Measurements from ENCODE around the gene ENTPD1. TPM values are rescaled to one million over a fixed set of nuclear protein-coding genes. Genes with fewer than 3 reads are reported as not detected.

Gene ENTPD1
- total and polyA plus RNA-seq, 12 donors: 4.5 to 35.2 (median 18.3) TPM

- no peak overlapping the region for H3K27ac ChIP-seq
- TF ChIP-seq CTCF (IDR thresholded peaks at IDR 0.05): no peak
- TF ChIP-seq POLR2A (IDR thresholded peaks at IDR 0.05): no peak
- DNase-seq: no peak
Measured at GRCh38 chr10:95782318-95782717, 26.4 kb downstream of the ENTPD1 start.

GRCh38 chr10:95783741-95784140, 27.8 kb downstream of the ENTPD1 start:
- Histone ChIP-seq H3K4me3 (no peak overlapping the region), H3K27ac (no peak overlapping the region), H3K27me3 (no peaks in the 10 kb centered on the region), H3K9me3 (replicated peaks in 1 of 3) (no peaks in the 10 kb centered on the region), H3K36me3 (replicated peaks in 1 of 2) (no peaks in the 10 kb centered on the region), H3K4me1 (replicated peaks in 1 of 2) (peaks cover 0 to 12% of the 10 kb centered on the region in 2 donors)
- no peak for TF ChIP-seq CTCF (IDR thresholded peaks at IDR 0.05)
- no peak for TF ChIP-seq POLR2A (IDR thresholded peaks at IDR 0.05)
- WGBS, 4 donors: 59 to 74% (median 70%) methylated on average over 3 of the region's 3 CpGs
- intact Hi-C loops (cut with DNase I): no loop called here
- DNase-seq: no peak

More at GRCh38 chr10:95782318-95782717, 26.4 kb downstream of the ENTPD1 start:
- Histone ChIP-seq H3K27me3 (no peaks in the 10 kb centered on the region), H3K4me1 (replicated peaks in 1 of 2) (peaks cover 0 to 12% of the 10 kb centered on the region in 2 donors), H3K9me3 (replicated peaks in 1 of 3) (no peaks in the 10 kb centered on the region), H3K36me3 (replicated peaks in 1 of 2) (no peaks in the 10 kb centered on the region), H3K4me3 (no peak overlapping the region)
- WGBS, 4 donors: 61 to 79% (median 74%) methylated on average over 2 of the region's 2 CpGs
- intact Hi-C loops (cut with DNase I): no loop called here

- Histone ChIP-seq H3K27me3 (no peaks in the 10 kb centered on the region), H3K4me1 (replicated peaks in 1 of 2) (peaks cover 0 to 12% of the 10 kb centered on the region in 2 donors), H3K36me3 (replicated peaks in 1 of 2) (no peaks in the 10 kb centered on the region), H3K9me3 (replicated peaks in 1 of 3) (no peaks in the 10 kb centered on the region), H3K27ac (no peak overlapping the region), H3K4me3 (no peak overlapping the region)
- intact Hi-C loops (cut with DNase I): no loop called here
- no peak for DNase-seq
- WGBS, 4 donors: 84 to 98% (median 87%) methylated on average over 3 of the region's 3 CpGs
- TF ChIP-seq POLR2A (IDR thresholded peaks at IDR 0.05) (no peak), CTCF (IDR thresholded peaks at IDR 0.05) (no peak)
Measured at GRCh38 chr10:95784279-95784913, 28.4 kb downstream of the ENTPD1 start.

- H3K27me3 ChIP-seq: no peaks in the 10 kb centered on the region
- TF ChIP-seq CTCF (IDR thresholded peaks at IDR 0.05) (no peak), POLR2A (IDR thresholded peaks at IDR 0.05) (no peak)
- no peak overlapping the region for H3K27ac ChIP-seq
- WGBS, 4 donors: 81 to 94% (median 90%) methylated on average over 1 of the region's 1 CpG
- DNase-seq: no peak
- no peak overlapping the region for H3K4me3 ChIP-seq
- H3K4me1 ChIP-seq (replicated peaks in 1 of 2): peaks cover 0 to 12% of the 10 kb centered on the region in 2 donors
- intact Hi-C loops (cut with DNase I): no loop called here
- no peaks in the 10 kb centered on the region for H3K9me3 ChIP-seq (replicated peaks in 1 of 3)
- no peaks in the 10 kb centered on the region for H3K36me3 ChIP-seq (replicated peaks in 1 of 2)
Measured at GRCh38 chr10:95785317-95785716, 29.4 kb downstream of the ENTPD1 start.

All from adrenal gland (tissue), 12 donors.